ENCODE measurements around the gene HDAC1.
A peak's percentile ranks its signal among the peaks of the same experiment; 100 is the strongest.

The HDAC1 gene

GRCh38 chr1:32361308-32361673 is 69.4 kb downstream of the HDAC1 start:
- in situ Hi-C loops (cut with MboI; ENCODE audit: low pct_unique_long_range_greater_than_20kb, low sequenced_read_pairs): no loop called here
- no peak for DNase-seq

- in situ Hi-C loops (cut with MboI; ENCODE audit: low pct_unique_long_range_greater_than_20kb, low sequenced_read_pairs): no loop called here
- DNase-seq: no peak
Measured at GRCh38 chr1:32361674-32362473, 70.0 kb downstream of the HDAC1 start.

GRCh38 chr1:32362474-32363313 is 70.8 kb downstream of the HDAC1 start, which contains the start of the genes FAM229A and TSSK3:
Gene FAM229A (minus strand): TSS chr1:32362485. CDS start chr1:32362091, 394 bp downstream.
Gene TSSK3 (plus strand): TSS chr1:32362539. CDS start chr1:32362702, 163 bp downstream.
- no peak for DNase-seq
- in situ Hi-C loops (cut with MboI; ENCODE audit: low pct_unique_long_range_greater_than_20kb, low sequenced_read_pairs): no loop called here

GRCh38 chr1:32363713-32364112 is 71.8 kb downstream of the HDAC1 start:
- DNase-seq: no peak
- in situ Hi-C loops (cut with MboI; ENCODE audit: low pct_unique_long_range_greater_than_20kb, low sequenced_read_pairs): no loop called here

GRCh38 chr1:32364836-32365235 is 73.0 kb downstream of the HDAC1 start:
- in situ Hi-C loops (cut with MboI; ENCODE audit: low pct_unique_long_range_greater_than_20kb, low sequenced_read_pairs): no loop called here
- DNase-seq: no peak

- no peak for DNase-seq
- in situ Hi-C loops (cut with MboI; ENCODE audit: low pct_unique_long_range_greater_than_20kb, low sequenced_read_pairs): no loop called here
Measured at GRCh38 chr1:32365445-32365844, 73.6 kb downstream of the HDAC1 start.

- in situ Hi-C loops (cut with MboI; ENCODE audit: low pct_unique_long_range_greater_than_20kb, low sequenced_read_pairs): no loop called here
- no peak for DNase-seq
Measured at GRCh38 chr1:32367912-32368635, 76.2 kb downstream of the HDAC1 start.

GRCh38 chr1:32372149-32372756 is 80.4 kb downstream of the HDAC1 start:
- peak; percentile 86 for DNase-seq
- in situ Hi-C loops (cut with MboI; ENCODE audit: low pct_unique_long_range_greater_than_20kb, low sequenced_read_pairs): no loop called here

- no peak for DNase-seq
- in situ Hi-C loops (cut with MboI; ENCODE audit: low pct_unique_long_range_greater_than_20kb, low sequenced_read_pairs): no loop called here
Measured at GRCh38 chr1:32373996-32374592, 82.2 kb downstream of the HDAC1 start.

GRCh38 chr1:32376199-32376598 is 84.3 kb downstream of the HDAC1 start:
- in situ Hi-C loops (cut with MboI; ENCODE audit: low pct_unique_long_range_greater_than_20kb, low sequenced_read_pairs): no loop called here

GRCh38 chr1:32377541-32378220 is 85.8 kb downstream of the HDAC1 start:
- in situ Hi-C loops (cut with MboI; ENCODE audit: low pct_unique_long_range_greater_than_20kb, low sequenced_read_pairs): no loop called here
- DNase-seq: no peak

More at GRCh38 chr1:32376199-32376598, 84.3 kb downstream of the HDAC1 start:
- no peak for DNase-seq

- in situ Hi-C loops (cut with MboI; ENCODE audit: low pct_unique_long_range_greater_than_20kb, low sequenced_read_pairs): no loop called here
- no peak for DNase-seq
Measured at GRCh38 chr1:32380057-32380456, 88.2 kb downstream of the HDAC1 start.

All from KBM-7 (cell line).